HepG2 (cell line): ENCODE results near the gene DNAJB8. TPM values are rescaled to one million over a fixed set of nuclear protein-coding genes. Genes with fewer than 3 reads are reported as not detected.

Source experiments
- ATF5 ChIP-seq: sonication (generic); formaldehyde crosslinking; IDR thresholded peaks from 2 replicates; pipeline ENCODE4 v1.4.0; 2020; ENCODE audit warnings: mild to moderate bottlenecking, low read depth, missing genetic modification reagents
- CCDC6 ChIP-seq: sonication (generic); formaldehyde crosslinking; IDR thresholded peaks from 2 replicates; pipeline ENCODE4 v1.8.1; 2022; ENCODE audit warnings: mild to moderate bottlenecking, missing genetic modification reagents, moderate library complexity
- FIP1L1 ChIP-seq: fragments of 200-400 bp; formaldehyde crosslinking; IDR thresholded peaks from 2 replicates; pipeline ENCODE4 v1.6.1; 2018; ENCODE audit warnings: low read depth, mild to moderate bottlenecking, low read length, moderate library complexity, borderline replicate concordance; ENCODE audit not compliant: insufficient read depth
- HDAC6 ChIP-seq: fragments of 200-600 bp; sonication (generic); IDR thresholded peaks from 2 replicates; pipeline ENCODE4 v1.7.0; 2017; ENCODE audit warnings: mild to moderate bottlenecking, antibody characterized with exemption, low read length, low read depth
- HNF4A ChIP-seq: sonication (generic); formaldehyde crosslinking; IDR thresholded peaks from 2 replicates; pipeline ENCODE4 v1.4.0; 2020; ENCODE audit warnings: missing genetic modification reagents
- IKZF4 ChIP-seq: sonication (generic); formaldehyde crosslinking; IDR thresholded peaks from 2 replicates; pipeline ENCODE4 v1.5.1; 2020; ENCODE audit warnings: borderline replicate concordance, mild to moderate bottlenecking, low read depth, missing genetic modification reagents; ENCODE audit errors: not compliant biosample characterization
- KLF15 ChIP-seq: sonication (generic); formaldehyde crosslinking; IDR thresholded peaks from 2 replicates; pipeline ENCODE4 v1.8.1; 2023; ENCODE audit warnings: borderline replicate concordance, mild to moderate bottlenecking, inconsistent platforms, missing genetic modification reagents, mixed read lengths
- MTF2 ChIP-seq: sonication (generic); formaldehyde crosslinking; IDR thresholded peaks from 2 replicates; pipeline ENCODE4 v1.5.0; 2020; ENCODE audit warnings: missing genetic modification reagents, borderline replicate concordance
- RBFOX2 ChIP-seq: fragments of 200-400 bp; formaldehyde crosslinking; IDR thresholded peaks from 2 replicates; pipeline ENCODE4 v1.6.1; 2017; ENCODE audit warnings: low read depth, mild to moderate bottlenecking, low read length
- RFX5 ChIP-seq: IDR thresholded peaks from 2 replicates; pipeline ENCODE4 v1.6.1; 2011; ENCODE audit warnings: low read depth, low read length, improper control_type of control experiment
- TBL1XR1 ChIP-seq: fragments of 150-350 bp; IDR thresholded peaks from 2 replicates; pipeline ENCODE4 v1.6.1; 2014; ENCODE audit warnings: borderline replicate concordance, low read length; ENCODE audit not compliant: partially characterized antibody
- TEAD3 ChIP-seq: optimal IDR thresholded peaks from 2 replicates; pipeline ENCODE3; 2016; ENCODE audit warnings: borderline replicate concordance
- TFDP2 ChIP-seq: sonication (generic); formaldehyde crosslinking; IDR thresholded peaks from 2 replicates; pipeline ENCODE4 v1.4.0; 2020; ENCODE audit warnings: missing genetic modification reagents
- ZFP41 ChIP-seq: sonication (generic); formaldehyde crosslinking; IDR thresholded peaks from 2 replicates; pipeline ENCODE4 v1.4.0; 2020; ENCODE audit warnings: mild to moderate bottlenecking, missing genetic modification reagents, borderline replicate concordance
- ZMYM4 ChIP-seq: sonication (generic); formaldehyde crosslinking; IDR thresholded peaks from 2 replicates; pipeline ENCODE4 v1.8.1; 2023; ENCODE audit warnings: mild to moderate bottlenecking, missing genetic modification reagents
- ZNF230 ChIP-seq: sonication (generic); formaldehyde crosslinking; IDR thresholded peaks from 2 replicates; pipeline ENCODE4 v1.4.0; 2020; ENCODE audit warnings: mild to moderate bottlenecking, missing genetic modification reagents
- ZNF510 ChIP-seq: sonication (generic); formaldehyde crosslinking; IDR thresholded peaks from 2 replicates; pipeline ENCODE4 v1.4.0; 2020; ENCODE audit warnings: low read depth, mild to moderate bottlenecking, missing genetic modification reagents
- ZNF543 ChIP-seq: sonication (generic); formaldehyde crosslinking; IDR thresholded peaks from 2 replicates; pipeline ENCODE4 v1.4.0; 2020; ENCODE audit warnings: mild to moderate bottlenecking, missing genetic modification reagents
- ZNF546 ChIP-seq: sonication (generic); formaldehyde crosslinking; conservative IDR thresholded peaks from 2 replicates; pipeline ENCODE4 v1.8.1; 2023; ENCODE audit warnings: mild to moderate bottlenecking, missing genetic modification reagents
- ZNF557 ChIP-seq: sonication (generic); formaldehyde crosslinking; IDR thresholded peaks from 2 replicates; pipeline ENCODE4 v1.4.0; 2020; ENCODE audit warnings: missing genetic modification reagents
- ZNF572 ChIP-seq: sonication (generic); formaldehyde crosslinking; IDR thresholded peaks from 2 replicates; pipeline ENCODE4 v1.5.1; 2020; ENCODE audit warnings: mild to moderate bottlenecking, missing genetic modification reagents
- ZNF660 ChIP-seq: sonication (generic); formaldehyde crosslinking; IDR thresholded peaks from 2 replicates; pipeline ENCODE4 v1.5.1; 2020; ENCODE audit warnings: mild to moderate bottlenecking, low read depth, missing genetic modification reagents, borderline replicate concordance
- polyA plus RNA-seq, 8 experiments: library from polyadenylated mRNA; depleted of rRNA in 3 of 8; stranded (reverse) in 7 of 8; unstranded in 1 of 8; fragments of >200 nt; fragmentation: Illumina TruSeq in 4 of 8; extraction: Trizol in 4 of 8; gene quantifications; 2 replicates each; pipeline versions ENCODE4 v1.2.1 to v1.2.3, GENCODE V29; 2011 to 2016; ENCODE audit warnings: low read depth in 4 of 8, missing spikeins in 1 of 8, mixed read lengths in 1 of 8; ENCODE audit not compliant: insufficient read depth in 1 of 8
- total RNA-seq, 5 experiments: library from RNA; depleted of rRNA; stranded (reverse); fragments of >200 nt; fragmentation: Illumina TruSeq; extraction: Trizol; gene quantifications; 2 replicates each; pipeline ENCODE4 v1.2.3, GENCODE V29; 2016; ENCODE audit warnings: low read depth in 1 of 5
- TF ChIP-seq, protein P1 (sequence below): sonication (generic); formaldehyde crosslinking; IDR thresholded peaks from 2 replicates; pipeline ENCODE4 v1.5.1; 2020; ENCODE audit warnings: missing genetic modification reagents, mild to moderate bottlenecking, borderline replicate concordance
- TF ChIP-seq, protein P2 (sequence below): IDR thresholded peaks from 2 replicates; pipeline ENCODE4 v1.6.1; 2016; ENCODE audit warnings: low read depth, borderline replicate concordance

The DNAJB8 gene
- total and polyA plus RNA-seq, 2 of the 13 experiments (the other 11 are each of a cell fraction or from before 2014, with no cell fraction given): not detected

DNA sequence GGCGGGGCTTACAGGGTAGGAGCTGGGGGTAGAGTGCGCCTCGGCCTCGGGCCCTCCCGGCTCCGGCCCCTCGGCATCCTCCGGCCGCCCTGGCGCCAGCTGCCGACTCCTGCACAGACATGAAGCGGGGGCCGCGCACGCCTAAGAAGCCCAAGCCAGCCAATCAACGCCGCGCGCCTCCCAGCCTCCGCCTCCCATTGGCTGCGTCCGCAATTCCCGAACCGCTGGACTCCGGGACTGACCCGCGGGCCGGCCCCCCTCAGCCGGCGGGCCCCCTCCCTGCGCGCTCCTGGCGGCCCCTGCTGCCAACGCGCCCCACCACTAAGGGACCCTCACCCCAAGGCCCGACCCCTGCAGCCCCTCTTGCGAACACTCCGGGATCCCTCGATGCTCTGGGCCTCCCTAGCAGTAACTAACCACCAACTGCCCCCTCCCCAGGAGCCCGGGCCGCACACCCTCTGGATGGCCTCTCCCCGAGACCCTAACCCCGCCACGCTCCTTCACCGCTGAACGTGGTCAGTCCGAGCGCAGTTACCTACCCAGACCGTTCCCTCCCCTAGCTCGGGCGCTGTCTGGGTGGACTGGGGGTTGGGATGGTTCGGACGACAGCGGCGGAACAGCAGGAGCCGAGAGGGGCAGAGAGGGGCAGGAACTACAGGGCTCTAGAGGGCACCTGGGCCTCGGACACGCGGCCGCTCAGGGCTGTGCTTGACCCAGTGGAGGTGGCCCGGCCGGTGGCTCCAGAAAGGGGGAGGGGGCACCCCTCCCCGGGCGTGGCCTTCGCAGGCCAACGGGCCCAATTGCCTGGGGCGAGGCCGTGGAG is 21.3 kb upstream of the DNAJB8 start (continued):
- TF ChIP-seq, protein P1, sequence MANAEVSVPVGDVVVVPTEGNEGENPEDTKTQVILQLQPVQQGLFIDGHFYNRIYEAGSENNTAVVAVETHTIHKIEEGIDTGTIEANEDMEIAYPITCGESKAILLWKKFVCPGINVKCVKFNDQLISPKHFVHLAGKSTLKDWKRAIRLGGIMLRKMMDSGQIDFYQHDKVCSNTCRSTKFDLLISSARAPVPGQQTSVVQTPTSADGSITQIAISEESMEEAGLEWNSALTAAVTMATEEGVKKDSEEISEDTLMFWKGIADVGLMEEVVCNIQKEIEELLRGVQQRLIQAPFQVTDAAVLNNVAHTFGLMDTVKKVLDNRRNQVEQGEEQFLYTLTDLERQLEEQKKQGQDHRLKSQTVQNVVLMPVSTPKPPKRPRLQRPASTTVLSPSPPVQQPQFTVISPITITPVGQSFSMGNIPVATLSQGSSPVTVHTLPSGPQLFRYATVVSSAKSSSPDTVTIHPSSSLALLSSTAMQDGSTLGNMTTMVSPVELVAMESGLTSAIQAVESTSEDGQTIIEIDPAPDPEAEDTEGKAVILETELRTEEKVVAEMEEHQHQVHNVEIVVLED: no peak
- TF ChIP-seq, protein P2, sequence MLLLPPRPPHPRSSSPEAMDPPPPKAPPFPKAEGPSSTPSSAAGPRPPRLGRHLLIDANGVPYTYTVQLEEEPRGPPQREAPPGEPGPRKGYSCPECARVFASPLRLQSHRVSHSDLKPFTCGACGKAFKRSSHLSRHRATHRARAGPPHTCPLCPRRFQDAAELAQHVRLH (CRISPR knock-in tag): peak; percentile 62; the same call in 1 of the 2 replicates
- TF ChIP-seq HNF4A (CRISPR knock-in tag): peak; percentile 36; the same call in 1 of the 2 replicates
- peak; percentile 9 for TF ChIP-seq TEAD3 (CRISPR knock-in tag)
- peak; percentile 71; the same call in 1 of the 2 replicates for TF ChIP-seq ZNF230
- TF ChIP-seq TFDP2 (CRISPR knock-in tag): peak; percentile 69
- peak; percentile 12; the same call in 1 of the 2 replicates for TF ChIP-seq ZFP41
- TF ChIP-seq ATF5 (CRISPR knock-in tag): peak; percentile 20; the same call in 1 of the 2 replicates
- TF ChIP-seq TBL1XR1: no peak
- no peak for TF ChIP-seq ZNF557 (CRISPR knock-in tag)
- no peak for TF ChIP-seq MTF2 (CRISPR knock-in tag)
- no peak for TF ChIP-seq ZNF572 (CRISPR knock-in tag)
- TF ChIP-seq ZMYM4 (CRISPR knock-in tag): peak; percentile 12; the same call in 1 of the 2 replicates
- TF ChIP-seq FIP1L1: no peak
- peak; percentile 73; the same call in 1 of the 2 replicates for TF ChIP-seq ZNF546 (CRISPR knock-in tag)
- no peak for TF ChIP-seq ZNF660 (CRISPR knock-in tag)
- peak; percentile 18; the same call in 1 of the 2 replicates for TF ChIP-seq ZNF510 (CRISPR knock-in tag)
- 0 out of 2 replicates have a peak, but pooled peaks have one; percentile 41 for TF ChIP-seq RFX5
- peak; percentile 77; the same call in 1 of the 2 replicates for TF ChIP-seq RBFOX2
- TF ChIP-seq CCDC6: peak; percentile 79; the same call in 1 of the 2 replicates
- no peak for TF ChIP-seq HDAC6
- no peak for TF ChIP-seq KLF15 (CRISPR knock-in tag)
- no peak for TF ChIP-seq IKZF4
- TF ChIP-seq ZNF543 (CRISPR knock-in tag): peak; percentile 88; the same call in 1 of the 2 replicates
